DND-41 (cell line): ENCODE data around the gene TRIM46.

Experiments
- ATAC-seq: fragments of 200-7000 bp; cut with Tn5 transposase; 3 replicates; pipeline ENCODE4 v1.9.1; 2021; ENCODE audit warnings: low read depth; ENCODE audit not compliant: insufficient read depth
- DNase-seq: peaks from one replicate; pipeline ENCODE4 v3.0.0-alpha.2; 2020
- H2AFZ ChIP-seq: 2 replicates; pipeline ENCODE4 v1.6.0; 2012; ENCODE audit warnings: low read depth, low read length
- H3K27ac ChIP-seq: 2 replicates; pipeline ENCODE4 v1.5.1; 2012; ENCODE audit warnings: low read length, inconsistent platforms
- H3K27me3 ChIP-seq: fragments of 200-600 bp; sonication (generic); 2 replicates; pipeline ENCODE4 v1.6.0; 2012; ENCODE audit warnings: low read length, mild to moderate bottlenecking, inconsistent platforms; ENCODE audit not compliant: insufficient read depth, poor library complexity
- H3K36me3 ChIP-seq: 2 replicates; pipeline ENCODE4 v1.5.1; 2012; ENCODE audit warnings: low read length, inconsistent platforms; ENCODE audit not compliant: insufficient read depth
- H3K4me1 ChIP-seq: 2 replicates; pipeline ENCODE4 v1.5.1; 2012; ENCODE audit warnings: mild to moderate bottlenecking, low read length; ENCODE audit not compliant: insufficient read depth
- H3K4me2 ChIP-seq: 2 replicates; pipeline ENCODE4 v1.6.0; 2012; ENCODE audit warnings: mild to moderate bottlenecking, moderate library complexity, low read length, inconsistent platforms; ENCODE audit not compliant: insufficient read depth
- H3K4me3 ChIP-seq, 2 experiments: fragments of 200-600 bp in 1 of 2; shearing (Covaris generic) in 1 of 2; 2 replicates each; pipeline ENCODE4 v1.5.1; 2012 to 2016; ENCODE audit warnings: inconsistent platforms in 2 of 2, low read length in 2 of 2, mild to moderate bottlenecking in 2 of 2, low read depth in 1 of 2, moderate library complexity in 1 of 2
- H3K79me2 ChIP-seq: 2 replicates; pipeline ENCODE4 v1.6.0; 2012; ENCODE audit warnings: low read length, inconsistent platforms; ENCODE audit not compliant: insufficient read depth
- H3K9ac ChIP-seq: 2 replicates; pipeline ENCODE4 v1.6.0; 2012; ENCODE audit warnings: low read depth, mild to moderate bottlenecking, inconsistent platforms, low read length, moderate library complexity
- H3K9me3 ChIP-seq: 2 replicates; pipeline ENCODE4 v1.5.1; 2012; ENCODE audit warnings: low read length, moderate library complexity, mild to moderate bottlenecking, inconsistent platforms; ENCODE audit not compliant: insufficient read depth, severe bottlenecking
- H4K20me1 ChIP-seq: 2 replicates; pipeline ENCODE4 v1.6.0; 2012; ENCODE audit warnings: low read length; ENCODE audit not compliant: insufficient read depth
- CTCF ChIP-seq: IDR thresholded peaks from 2 replicates; pipeline ENCODE4 v1.5.1; 2012; ENCODE audit warnings: borderline replicate concordance, low read length, moderate library complexity, mild to moderate bottlenecking; ENCODE audit not compliant: poor library complexity, severe bottlenecking; ENCODE audit errors: extremely low read depth
- EZH2 ChIP-seq: IDR thresholded peaks from 3 replicates; pipeline ENCODE4 v1.6.1; 2012; ENCODE audit warnings: borderline replicate concordance, low read depth, mild to moderate bottlenecking, moderate library complexity, low read length, inconsistent platforms; ENCODE audit not compliant: severe bottlenecking

Gene TRIM46

GRCh38 chr1:155174324-155175280, 953 bp downstream of the TRIM46 start:
- H4K20me1 ChIP-seq: no peaks in the 10 kb centered on the region
- H3K4me1 ChIP-seq: peaks cover 52% of the 10 kb centered on the region
- peak overlapping the region; percentile 88 for H2AFZ ChIP-seq
- peak overlapping the region; percentile 41; the same call in 1 of the 2 replicates for H3K27ac ChIP-seq
- H3K79me2 ChIP-seq: peaks cover 19% of the 10 kb centered on the region
- no peaks in the 10 kb centered on the region for H3K27me3 ChIP-seq
- H3K36me3 ChIP-seq: peaks cover 23% of the 10 kb centered on the region
- peak overlapping the region in 1 of 2 experiments; percentile 79; a peak in 2 of 4 replicates for H3K4me3 ChIP-seq
- peak overlapping the region; percentile 86 for H3K9ac ChIP-seq
- TF ChIP-seq CTCF (no peak), EZH2 (no peak)
- DNase-seq (peak; percentile 73), ATAC-seq (peak; percentile 7; the same call in 1 of the 3 replicates)
- peak overlapping the region; percentile 81 for H3K4me2 ChIP-seq
- no peaks in the 10 kb centered on the region for H3K9me3 ChIP-seq

- Histone ChIP-seq H3K9ac (no peak overlapping the region), H3K4me1 (peaks cover 52% of the 10 kb centered on the region), H4K20me1 (no peaks in the 10 kb centered on the region), H3K27me3 (no peaks in the 10 kb centered on the region), H3K27ac (no peak overlapping the region), H3K36me3 (peaks cover 18% of the 10 kb centered on the region), H3K79me2 (peaks cover 19% of the 10 kb centered on the region), H3K4me2 (peak overlapping the region; percentile 81; the same call in 1 of the 2 replicates), H2AFZ (no peak overlapping the region), H3K9me3 (no peaks in the 10 kb centered on the region), H3K4me3 (no peak overlapping the region)
- no peak for DNase-seq
- no peak for ATAC-seq
- no peak for TF ChIP-seq EZH2
- no peak for TF ChIP-seq CTCF
Measured at GRCh38 chr1:155175281-155175926, 1.8 kb downstream of the TRIM46 start.

GRCh38 chr1:155175927-155176371, 2.3 kb downstream of the TRIM46 start:
- no peak overlapping the region for H3K9ac ChIP-seq
- TF ChIP-seq EZH2 (no peak), CTCF (no peak)
- no peak overlapping the region for H3K4me2 ChIP-seq
- H3K79me2 ChIP-seq: peaks cover 19% of the 10 kb centered on the region
- DNase-seq (peak; percentile 37), ATAC-seq (no peak)
- H3K4me3 ChIP-seq: no peak overlapping the region
- H2AFZ ChIP-seq: no peak overlapping the region
- no peak overlapping the region for H3K27ac ChIP-seq
- H3K27me3 ChIP-seq: no peaks in the 10 kb centered on the region
- H3K9me3 ChIP-seq: no peaks in the 10 kb centered on the region
- peaks cover 14% of the 10 kb centered on the region for H3K36me3 ChIP-seq
- no peaks in the 10 kb centered on the region for H4K20me1 ChIP-seq
- peaks cover 52% of the 10 kb centered on the region for H3K4me1 ChIP-seq
